HepG2 (cell line): ENCODE measurements around the gene ACSL3. TPM values are rescaled to one million over a fixed set of nuclear protein-coding genes. Genes with fewer than 3 reads are reported as not detected.

Source experiments
- MED13 ChIP-seq: sonication (generic); formaldehyde crosslinking; IDR thresholded peaks from 2 replicates; pipeline ENCODE4 v1.5.0; 2020; ENCODE audit warnings: missing genetic modification reagents
- NBN ChIP-seq: fragments of 450-650 bp; conservative IDR thresholded peaks from 2 replicates; pipeline ENCODE4 v1.6.1; 2017
- NCOR1 ChIP-seq: fragments of 200-600 bp; sonication (generic); IDR thresholded peaks from 2 replicates; pipeline ENCODE4 v1.7.0; 2017; ENCODE audit warnings: antibody characterized with exemption, low read length, borderline replicate concordance
- SYNCRIP ChIP-seq: fragments of 200-400 bp; formaldehyde crosslinking; IDR thresholded peaks from 2 replicates; pipeline ENCODE4 v1.6.1; 2018; ENCODE audit warnings: mild to moderate bottlenecking, low read depth, low read length; ENCODE audit not compliant: insufficient read depth
- TAF15 ChIP-seq: fragments of 200-400 bp; formaldehyde crosslinking; IDR thresholded peaks from one replicate; pipeline ENCODE4 v1.6.1; 2018; ENCODE audit warnings: mild to moderate bottlenecking, low read depth, low read length; ENCODE audit not compliant: poor library complexity, severe bottlenecking
- ZNF205 ChIP-seq: IDR thresholded peaks from 2 replicates; pipeline ENCODE4 v1.6.1; 2018; ENCODE audit warnings: missing biosample characterization, missing genetic modification reagents
- ZNF256 ChIP-seq: sonication (generic); formaldehyde crosslinking; conservative IDR thresholded peaks from 2 replicates; pipeline ENCODE4 v1.4.0; 2020; ENCODE audit warnings: missing genetic modification reagents
- ZNF44 ChIP-seq: sonication (generic); formaldehyde crosslinking; IDR thresholded peaks from 2 replicates; pipeline ENCODE4 v1.5.1; 2020; ENCODE audit warnings: mild to moderate bottlenecking, missing genetic modification reagents
- ZNF703 ChIP-seq: sonication (generic); formaldehyde crosslinking; IDR thresholded peaks from 2 replicates; pipeline ENCODE4 v1.5.1; 2020; ENCODE audit warnings: missing genetic modification reagents, mild to moderate bottlenecking, moderate library complexity, borderline replicate concordance
- polyA plus RNA-seq, 8 experiments: library from polyadenylated mRNA; depleted of rRNA in 3 of 8; stranded (reverse) in 7 of 8; unstranded in 1 of 8; fragments of >200 nt; fragmentation: Illumina TruSeq in 4 of 8; extraction: Trizol in 4 of 8; gene quantifications; 2 replicates each; pipeline versions ENCODE4 v1.2.1 to v1.2.3, GENCODE V29; 2011 to 2016; ENCODE audit warnings: low read depth in 4 of 8, missing spikeins in 1 of 8, mixed read lengths in 1 of 8; ENCODE audit not compliant: insufficient read depth in 1 of 8
- total RNA-seq, 5 experiments: library from RNA; depleted of rRNA; stranded (reverse); fragments of >200 nt; fragmentation: Illumina TruSeq; extraction: Trizol; gene quantifications; 2 replicates each; pipeline ENCODE4 v1.2.3, GENCODE V29; 2016; ENCODE audit warnings: low read depth in 1 of 5
- TF ChIP-seq, protein P1 (sequence below): IDR thresholded peaks from 2 replicates; pipeline ENCODE4 v1.6.1; 2016; ENCODE audit warnings: low read depth, missing genetic modification reagents, missing compliant biosample characterization
- TF ChIP-seq, protein P2 (sequence below): sonication (generic); formaldehyde crosslinking; IDR thresholded peaks from 2 replicates; pipeline ENCODE4 v1.4.0; 2020; ENCODE audit warnings: mild to moderate bottlenecking, missing genetic modification reagents
- TF ChIP-seq, protein P3 (sequence below): sonication (generic); formaldehyde crosslinking; IDR thresholded peaks from 2 replicates; pipeline ENCODE4 v1.8.0; 2022; ENCODE audit warnings: mild to moderate bottlenecking, missing genetic modification reagents
- TF ChIP-seq, protein P4 (sequence below): sonication (generic); formaldehyde crosslinking; IDR thresholded peaks from 2 replicates; pipeline ENCODE4 v1.4.0; 2020; ENCODE audit warnings: missing genetic modification reagents, borderline replicate concordance
- TF ChIP-seq, protein P5 (sequence below): sonication (generic); formaldehyde crosslinking; IDR thresholded peaks from 2 replicates; pipeline ENCODE4 v1.5.1; 2020; ENCODE audit warnings: missing genetic modification reagents, mild to moderate bottlenecking, borderline replicate concordance

Gene ACSL3
- total and polyA plus RNA-seq, 2 of the 13 experiments (the other 11 are each of a cell fraction or from before 2014, with no cell fraction given): 305 to 365 TPM

DNA sequence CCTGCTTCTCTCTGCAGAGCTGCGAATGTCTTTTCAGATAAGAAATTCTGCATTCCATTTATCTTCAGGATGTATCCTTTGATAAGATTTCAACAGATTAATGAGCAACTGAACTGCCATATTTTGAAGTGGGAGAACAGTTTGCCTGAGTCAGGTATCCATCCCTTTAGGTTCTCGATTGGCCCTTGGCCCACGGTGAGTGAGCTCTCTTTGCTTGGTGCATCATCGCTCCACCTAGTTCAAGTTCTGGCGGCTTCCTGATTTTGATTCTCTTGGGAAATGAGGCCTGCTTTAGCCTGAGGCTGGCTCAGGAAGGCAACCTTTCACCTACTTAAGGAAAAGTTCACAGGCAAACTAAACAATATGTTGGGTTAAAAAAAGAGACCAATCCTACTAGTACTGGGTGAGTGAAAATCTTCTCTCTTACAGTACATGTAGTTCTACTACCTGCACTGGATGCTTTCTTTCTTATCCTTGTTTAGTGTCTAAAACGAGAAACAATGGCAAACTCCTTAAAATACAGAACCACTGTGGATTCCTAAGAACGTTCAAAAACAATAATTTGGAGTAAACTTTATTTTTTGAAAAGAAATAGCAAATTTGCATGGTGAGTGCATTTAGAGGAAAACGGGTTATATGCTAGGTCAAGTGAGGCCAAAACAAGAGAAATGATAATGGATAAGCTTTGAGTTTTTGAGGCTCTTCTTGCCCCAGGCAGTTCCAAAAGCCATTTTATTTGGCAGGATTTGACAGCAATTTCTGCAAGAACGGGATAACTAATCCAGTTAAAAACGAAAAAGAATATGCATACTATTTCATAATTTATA is 837 bp upstream of the ACSL3 start (continued):
- no peak for TF ChIP-seq SYNCRIP
- TF ChIP-seq, protein P1, sequence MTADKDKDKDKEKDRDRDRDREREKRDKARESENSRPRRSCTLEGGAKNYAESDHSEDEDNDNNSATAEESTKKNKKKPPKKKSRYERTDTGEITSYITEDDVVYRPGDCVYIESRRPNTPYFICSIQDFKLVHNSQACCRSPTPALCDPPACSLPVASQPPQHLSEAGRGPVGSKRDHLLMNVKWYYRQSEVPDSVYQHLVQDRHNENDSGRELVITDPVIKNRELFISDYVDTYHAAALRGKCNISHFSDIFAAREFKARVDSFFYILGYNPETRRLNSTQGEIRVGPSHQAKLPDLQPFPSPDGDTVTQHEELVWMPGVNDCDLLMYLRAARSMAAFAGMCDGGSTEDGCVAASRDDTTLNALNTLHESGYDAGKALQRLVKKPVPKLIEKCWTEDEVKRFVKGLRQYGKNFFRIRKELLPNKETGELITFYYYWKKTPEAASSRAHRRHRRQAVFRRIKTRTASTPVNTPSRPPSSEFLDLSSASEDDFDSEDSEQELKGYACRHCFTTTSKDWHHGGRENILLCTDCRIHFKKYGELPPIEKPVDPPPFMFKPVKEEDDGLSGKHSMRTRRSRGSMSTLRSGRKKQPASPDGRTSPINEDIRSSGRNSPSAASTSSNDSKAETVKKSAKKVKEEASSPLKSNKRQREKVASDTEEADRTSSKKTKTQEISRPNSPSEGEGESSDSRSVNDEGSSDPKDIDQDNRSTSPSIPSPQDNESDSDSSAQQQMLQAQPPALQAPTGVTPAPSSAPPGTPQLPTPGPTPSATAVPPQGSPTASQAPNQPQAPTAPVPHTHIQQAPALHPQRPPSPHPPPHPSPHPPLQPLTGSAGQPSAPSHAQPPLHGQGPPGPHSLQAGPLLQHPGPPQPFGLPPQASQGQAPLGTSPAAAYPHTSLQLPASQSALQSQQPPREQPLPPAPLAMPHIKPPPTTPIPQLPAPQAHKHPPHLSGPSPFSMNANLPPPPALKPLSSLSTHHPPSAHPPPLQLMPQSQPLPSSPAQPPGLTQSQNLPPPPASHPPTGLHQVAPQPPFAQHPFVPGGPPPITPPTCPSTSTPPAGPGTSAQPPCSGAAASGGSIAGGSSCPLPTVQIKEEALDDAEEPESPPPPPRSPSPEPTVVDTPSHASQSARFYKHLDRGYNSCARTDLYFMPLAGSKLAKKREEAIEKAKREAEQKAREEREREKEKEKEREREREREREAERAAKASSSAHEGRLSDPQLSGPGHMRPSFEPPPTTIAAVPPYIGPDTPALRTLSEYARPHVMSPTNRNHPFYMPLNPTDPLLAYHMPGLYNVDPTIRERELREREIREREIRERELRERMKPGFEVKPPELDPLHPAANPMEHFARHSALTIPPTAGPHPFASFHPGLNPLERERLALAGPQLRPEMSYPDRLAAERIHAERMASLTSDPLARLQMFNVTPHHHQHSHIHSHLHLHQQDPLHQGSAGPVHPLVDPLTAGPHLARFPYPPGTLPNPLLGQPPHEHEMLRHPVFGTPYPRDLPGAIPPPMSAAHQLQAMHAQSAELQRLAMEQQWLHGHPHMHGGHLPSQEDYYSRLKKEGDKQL (CRISPR knock-in tag): no peak
- TF ChIP-seq ZNF256 (CRISPR knock-in tag): no peak
- no peak; the same call in 1 of the 2 replicates for TF ChIP-seq NCOR1
- TF ChIP-seq, protein P2, sequence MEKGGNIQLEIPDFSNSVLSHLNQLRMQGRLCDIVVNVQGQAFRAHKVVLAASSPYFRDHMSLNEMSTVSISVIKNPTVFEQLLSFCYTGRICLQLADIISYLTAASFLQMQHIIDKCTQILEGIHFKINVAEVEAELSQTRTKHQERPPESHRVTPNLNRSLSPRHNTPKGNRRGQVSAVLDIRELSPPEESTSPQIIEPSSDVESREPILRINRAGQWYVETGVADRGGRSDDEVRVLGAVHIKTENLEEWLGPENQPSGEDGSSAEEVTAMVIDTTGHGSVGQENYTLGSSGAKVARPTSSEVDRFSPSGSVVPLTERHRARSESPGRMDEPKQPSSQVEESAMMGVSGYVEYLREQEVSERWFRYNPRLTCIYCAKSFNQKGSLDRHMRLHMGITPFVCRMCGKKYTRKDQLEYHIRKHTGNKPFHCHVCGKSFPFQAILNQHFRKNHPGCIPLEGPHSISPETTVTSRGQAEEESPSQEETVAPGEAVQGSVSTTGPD (CRISPR knock-in tag): no peak
- TF ChIP-seq, protein P3, sequence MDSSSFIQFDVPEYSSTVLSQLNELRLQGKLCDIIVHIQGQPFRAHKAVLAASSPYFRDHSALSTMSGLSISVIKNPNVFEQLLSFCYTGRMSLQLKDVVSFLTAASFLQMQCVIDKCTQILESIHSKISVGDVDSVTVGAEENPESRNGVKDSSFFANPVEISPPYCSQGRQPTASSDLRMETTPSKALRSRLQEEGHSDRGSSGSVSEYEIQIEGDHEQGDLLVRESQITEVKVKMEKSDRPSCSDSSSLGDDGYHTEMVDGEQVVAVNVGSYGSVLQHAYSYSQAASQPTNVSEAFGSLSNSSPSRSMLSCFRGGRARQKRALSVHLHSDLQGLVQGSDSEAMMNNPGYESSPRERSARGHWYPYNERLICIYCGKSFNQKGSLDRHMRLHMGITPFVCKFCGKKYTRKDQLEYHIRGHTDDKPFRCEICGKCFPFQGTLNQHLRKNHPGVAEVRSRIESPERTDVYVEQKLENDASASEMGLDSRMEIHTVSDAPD (CRISPR knock-in tag): no peak
- no peak for TF ChIP-seq ZNF44 (CRISPR knock-in tag)
- TF ChIP-seq, protein P4, sequence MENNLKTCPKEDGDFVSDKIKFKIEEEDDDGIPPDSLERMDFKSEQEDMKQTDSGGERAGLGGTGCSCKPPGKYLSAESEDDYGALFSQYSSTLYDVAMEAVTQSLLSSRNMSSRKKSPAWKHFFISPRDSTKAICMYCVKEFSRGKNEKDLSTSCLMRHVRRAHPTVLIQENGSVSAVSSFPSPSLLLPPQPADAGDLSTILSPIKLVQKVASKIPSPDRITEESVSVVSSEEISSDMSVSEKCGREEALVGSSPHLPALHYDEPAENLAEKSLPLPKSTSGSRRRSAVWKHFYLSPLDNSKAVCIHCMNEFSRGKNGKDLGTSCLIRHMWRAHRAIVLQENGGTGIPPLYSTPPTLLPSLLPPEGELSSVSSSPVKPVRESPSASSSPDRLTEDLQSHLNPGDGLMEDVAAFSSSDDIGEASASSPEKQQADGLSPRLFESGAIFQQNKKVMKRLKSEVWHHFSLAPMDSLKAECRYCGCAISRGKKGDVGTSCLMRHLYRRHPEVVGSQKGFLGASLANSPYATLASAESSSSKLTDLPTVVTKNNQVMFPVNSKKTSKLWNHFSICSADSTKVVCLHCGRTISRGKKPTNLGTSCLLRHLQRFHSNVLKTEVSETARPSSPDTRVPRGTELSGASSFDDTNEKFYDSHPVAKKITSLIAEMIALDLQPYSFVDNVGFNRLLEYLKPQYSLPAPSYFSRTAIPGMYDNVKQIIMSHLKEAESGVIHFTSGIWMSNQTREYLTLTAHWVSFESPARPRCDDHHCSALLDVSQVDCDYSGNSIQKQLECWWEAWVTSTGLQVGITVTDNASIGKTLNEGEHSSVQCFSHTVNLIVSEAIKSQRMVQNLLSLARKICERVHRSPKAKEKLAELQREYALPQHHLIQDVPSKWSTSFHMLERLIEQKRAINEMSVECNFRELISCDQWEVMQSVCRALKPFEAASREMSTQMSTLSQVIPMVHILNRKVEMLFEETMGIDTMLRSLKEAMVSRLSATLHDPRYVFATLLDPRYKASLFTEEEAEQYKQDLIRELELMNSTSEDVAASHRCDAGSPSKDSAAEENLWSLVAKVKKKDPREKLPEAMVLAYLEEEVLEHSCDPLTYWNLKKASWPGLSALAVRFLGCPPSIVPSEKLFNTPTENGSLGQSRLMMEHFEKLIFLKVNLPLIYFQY (CRISPR knock-in tag): no peak
- TF ChIP-seq, protein P5, sequence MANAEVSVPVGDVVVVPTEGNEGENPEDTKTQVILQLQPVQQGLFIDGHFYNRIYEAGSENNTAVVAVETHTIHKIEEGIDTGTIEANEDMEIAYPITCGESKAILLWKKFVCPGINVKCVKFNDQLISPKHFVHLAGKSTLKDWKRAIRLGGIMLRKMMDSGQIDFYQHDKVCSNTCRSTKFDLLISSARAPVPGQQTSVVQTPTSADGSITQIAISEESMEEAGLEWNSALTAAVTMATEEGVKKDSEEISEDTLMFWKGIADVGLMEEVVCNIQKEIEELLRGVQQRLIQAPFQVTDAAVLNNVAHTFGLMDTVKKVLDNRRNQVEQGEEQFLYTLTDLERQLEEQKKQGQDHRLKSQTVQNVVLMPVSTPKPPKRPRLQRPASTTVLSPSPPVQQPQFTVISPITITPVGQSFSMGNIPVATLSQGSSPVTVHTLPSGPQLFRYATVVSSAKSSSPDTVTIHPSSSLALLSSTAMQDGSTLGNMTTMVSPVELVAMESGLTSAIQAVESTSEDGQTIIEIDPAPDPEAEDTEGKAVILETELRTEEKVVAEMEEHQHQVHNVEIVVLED (CRISPR knock-in tag): no peak
- TF ChIP-seq TAF15: no peak
- no peak for TF ChIP-seq MED13 (CRISPR knock-in tag)
- no peak for TF ChIP-seq ZNF205 (CRISPR knock-in tag)
- no peak for TF ChIP-seq ZNF703 (CRISPR knock-in tag)
- no peak for TF ChIP-seq NBN
